OCI-LY1 (cell line): ENCODE measurements around the gene SCN4B.

Source experiments
- H2AFZ ChIP-seq: fragments of 200-600 bp; sonication (generic), shearing (Covaris generic); 2 replicates; pipeline ENCODE4 v1.6.0; 2014; ENCODE audit warnings: antibody characterized with exemption, mild to moderate bottlenecking, low read length
- H3F3A ChIP-seq: fragments of 200-600 bp; sonication (generic), shearing (Covaris generic); 2 replicates; pipeline ENCODE4 v1.6.0; 2014; ENCODE audit warnings: mild to moderate bottlenecking, antibody characterized with exemption, low read length, moderate library complexity; ENCODE audit not compliant: insufficient read depth
- H3K27ac ChIP-seq: fragments of 200-600 bp; sonication (generic); 2 replicates; pipeline ENCODE4 v1.5.1; 2014; ENCODE audit warnings: low read length, mixed run types, mild to moderate bottlenecking, low read depth; ENCODE audit not compliant: poor library complexity, severe bottlenecking
- H3K27me3 ChIP-seq: fragments of 200-600 bp; sonication (generic); 2 replicates; pipeline ENCODE4 v1.6.0; 2014; ENCODE audit warnings: antibody characterized with exemption, mild to moderate bottlenecking, low read length, moderate library complexity; ENCODE audit not compliant: insufficient read depth
- H3K36me3 ChIP-seq: fragments of 200-600 bp; sonication (generic); 2 replicates; pipeline ENCODE4 v1.6.1; 2014; ENCODE audit warnings: mild to moderate bottlenecking, antibody characterized with exemption, low read length, moderate library complexity, mixed read lengths; ENCODE audit not compliant: insufficient read depth
- H3K4me1 ChIP-seq: fragments of 200-600 bp; sonication (generic); 2 replicates; pipeline ENCODE4 v1.5.1; 2014; ENCODE audit warnings: mild to moderate bottlenecking, low read length, moderate library complexity; ENCODE audit not compliant: insufficient read depth, severe bottlenecking
- H3K4me2 ChIP-seq: fragments of 200-600 bp; sonication (generic), shearing (Covaris generic); 2 replicates; pipeline ENCODE4 v1.6.1; 2014; ENCODE audit warnings: low read length
- H3K4me3 ChIP-seq: fragments of 200-600 bp; sonication (generic); 2 replicates; pipeline ENCODE4 v1.5.1; 2014; ENCODE audit warnings: low read length, low read depth, mild to moderate bottlenecking, mixed read lengths; ENCODE audit not compliant: poor library complexity, severe bottlenecking
- H3K79me2 ChIP-seq: fragments of 200-600 bp; shearing (Covaris generic); 2 replicates; pipeline ENCODE4 v1.6.1; 2016; ENCODE audit warnings: mixed run types, low read length, mixed read lengths; ENCODE audit not compliant: insufficient read depth
- H3K9ac ChIP-seq: fragments of 200-600 bp; sonication (generic), shearing (Covaris generic); 2 replicates; pipeline ENCODE4 v1.6.1; 2014; ENCODE audit warnings: mild to moderate bottlenecking, low read length, mixed read lengths
- H3K9me2 ChIP-seq: fragments of 200-600 bp; sonication (generic), shearing (Covaris generic); 2 replicates; pipeline ENCODE4 v1.6.1; 2014; ENCODE audit warnings: low read depth, mild to moderate bottlenecking, low read length, mixed read lengths
- H3K9me3 ChIP-seq: fragments of 200-600 bp; shearing (Covaris generic); 2 replicates; pipeline ENCODE4 v1.6.1; 2014; ENCODE audit warnings: low read length, mixed read lengths
- H4K20me1 ChIP-seq: fragments of 200-600 bp; sonication (generic), shearing (Covaris generic); 2 replicates; pipeline ENCODE4 v1.6.0; 2016; ENCODE audit warnings: mild to moderate bottlenecking, low read length; ENCODE audit not compliant: insufficient read depth
- EZH2 ChIP-seq: fragments of 200-600 bp; sonication (generic), shearing (Covaris generic); IDR thresholded peaks from 2 replicates; pipeline ENCODE4 v1.8.0; 2017; ENCODE audit warnings: borderline replicate concordance, mixed run types, mild to moderate bottlenecking, antibody characterized with exemption, low read length, moderate library complexity, mixed read lengths
- TF ChIP-seq, protein P1 (sequence below): fragments of 200-600 bp; sonication (generic), shearing (Covaris generic); IDR thresholded peaks from 2 replicates; pipeline ENCODE4 v1.5.1; 2017; ENCODE audit warnings: mild to moderate bottlenecking, antibody characterized with exemption, low read length, moderate library complexity, mixed read lengths

Gene SCN4B

GRCh38 chr11:118136801-118137200 is 15.8 kb downstream of the SCN4B start:
- Histone ChIP-seq H2AFZ (no peak overlapping the region), H3K27me3 (no peaks in the 10 kb centered on the region), H4K20me1 (no peaks in the 10 kb centered on the region), H3K27ac (no peak overlapping the region), H3K4me1 (no peaks in the 10 kb centered on the region), H3K79me2 (no peaks in the 10 kb centered on the region), H3F3A (no peaks in the 10 kb centered on the region), H3K4me3 (no peak overlapping the region), H3K9me3 (no peaks in the 10 kb centered on the region), H3K4me2 (no peak overlapping the region), H3K9ac (no peak overlapping the region), H3K36me3 (no peaks in the 10 kb centered on the region), H3K9me2 (no peaks in the 10 kb centered on the region)
- TF ChIP-seq, protein P1, sequence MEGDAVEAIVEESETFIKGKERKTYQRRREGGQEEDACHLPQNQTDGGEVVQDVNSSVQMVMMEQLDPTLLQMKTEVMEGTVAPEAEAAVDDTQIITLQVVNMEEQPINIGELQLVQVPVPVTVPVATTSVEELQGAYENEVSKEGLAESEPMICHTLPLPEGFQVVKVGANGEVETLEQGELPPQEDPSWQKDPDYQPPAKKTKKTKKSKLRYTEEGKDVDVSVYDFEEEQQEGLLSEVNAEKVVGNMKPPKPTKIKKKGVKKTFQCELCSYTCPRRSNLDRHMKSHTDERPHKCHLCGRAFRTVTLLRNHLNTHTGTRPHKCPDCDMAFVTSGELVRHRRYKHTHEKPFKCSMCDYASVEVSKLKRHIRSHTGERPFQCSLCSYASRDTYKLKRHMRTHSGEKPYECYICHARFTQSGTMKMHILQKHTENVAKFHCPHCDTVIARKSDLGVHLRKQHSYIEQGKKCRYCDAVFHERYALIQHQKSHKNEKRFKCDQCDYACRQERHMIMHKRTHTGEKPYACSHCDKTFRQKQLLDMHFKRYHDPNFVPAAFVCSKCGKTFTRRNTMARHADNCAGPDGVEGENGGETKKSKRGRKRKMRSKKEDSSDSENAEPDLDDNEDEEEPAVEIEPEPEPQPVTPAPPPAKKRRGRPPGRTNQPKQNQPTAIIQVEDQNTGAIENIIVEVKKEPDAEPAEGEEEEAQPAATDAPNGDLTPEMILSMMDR: no peak

DNA sequence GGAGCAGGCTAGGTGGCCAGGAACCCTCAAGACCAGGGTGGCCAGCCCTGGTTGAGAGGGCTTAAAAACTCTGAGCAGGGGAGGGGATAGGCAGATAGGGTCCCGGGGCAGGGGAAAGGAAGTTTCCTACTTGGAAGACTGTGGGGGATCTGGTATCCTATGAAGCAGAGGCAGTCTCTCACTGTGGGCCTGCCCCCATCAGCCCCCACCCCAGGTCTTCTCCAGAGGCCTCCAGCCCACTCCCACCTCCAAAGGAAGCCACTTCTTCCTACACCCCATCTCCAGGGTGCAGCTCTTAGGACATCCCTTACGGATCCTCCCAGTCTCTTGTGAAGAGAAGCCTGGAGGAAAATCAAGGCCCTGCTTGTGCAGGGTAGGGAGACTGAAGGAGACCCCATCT is 16.3 kb downstream of the SCN4B start:
- H3K9me2 ChIP-seq: no peaks in the 10 kb centered on the region
- H3K27me3 ChIP-seq: no peaks in the 10 kb centered on the region
- H2AFZ ChIP-seq: no peak overlapping the region
- H3K4me1 ChIP-seq: no peaks in the 10 kb centered on the region
- no peaks in the 10 kb centered on the region for H3K36me3 ChIP-seq
- H3K9ac ChIP-seq: no peak overlapping the region
- H3K9me3 ChIP-seq: no peaks in the 10 kb centered on the region
- TF ChIP-seq, protein P1: no peak
- no peak for TF ChIP-seq EZH2
- no peaks in the 10 kb centered on the region for H3K79me2 ChIP-seq
- H3K27ac ChIP-seq: no peak overlapping the region
- no peaks in the 10 kb centered on the region for H4K20me1 ChIP-seq
- no peaks in the 10 kb centered on the region for H3F3A ChIP-seq
- H3K4me3 ChIP-seq: no peak overlapping the region
- H3K4me2 ChIP-seq: no peak overlapping the region

DNA sequence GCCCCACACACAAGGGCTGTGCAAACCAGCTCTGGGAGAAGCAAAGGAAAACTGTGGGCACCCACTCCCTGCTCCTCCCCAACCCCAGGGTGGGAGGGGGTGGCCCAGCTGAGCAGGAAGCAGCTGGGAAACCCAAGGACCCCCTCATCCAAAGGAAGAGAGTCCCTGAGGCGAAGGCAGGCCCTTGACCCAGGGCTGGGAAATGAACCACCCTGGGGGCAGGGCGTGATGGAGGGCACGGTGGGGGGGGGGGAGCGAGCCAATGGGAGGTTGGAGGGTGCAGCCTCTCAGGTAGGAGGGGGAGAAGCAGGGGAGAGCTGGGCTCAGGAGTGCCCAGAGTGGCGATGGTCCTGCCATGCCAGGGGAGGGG is 16.8 kb downstream of the SCN4B start:
- no peaks in the 10 kb centered on the region for H3K79me2 ChIP-seq
- H3K9ac ChIP-seq: no peak overlapping the region
- H4K20me1 ChIP-seq: no peaks in the 10 kb centered on the region
- no peaks in the 10 kb centered on the region for H3K27me3 ChIP-seq
- no peaks in the 10 kb centered on the region for H3K4me1 ChIP-seq
- no peaks in the 10 kb centered on the region for H3F3A ChIP-seq
- TF ChIP-seq, protein P1: no peak
- TF ChIP-seq EZH2: no peak
- no peak overlapping the region for H3K4me2 ChIP-seq
- H3K36me3 ChIP-seq: no peaks in the 10 kb centered on the region
- no peak overlapping the region for H3K27ac ChIP-seq
- no peak overlapping the region for H2AFZ ChIP-seq
- no peak overlapping the region for H3K4me3 ChIP-seq
- no peaks in the 10 kb centered on the region for H3K9me2 ChIP-seq
- no peaks in the 10 kb centered on the region for H3K9me3 ChIP-seq
